ENCODE results near the gene PTPRD. TPM values are rescaled to one million over a fixed set of nuclear protein-coding genes. Genes with fewer than 3 reads are reported as not detected.

The PTPRD gene
- total RNA-seq, 1 experiment from 2014 or later, result 0.02 TPM

GRCh38 chr9:9122230-9122875, 1490.4 kb downstream of the PTPRD start:
- Histone ChIP-seq H3K27ac (ENCODE audit: low read depth, low read length) (no peak overlapping the region), H3K4me2 (ENCODE audit: low read length) (no peak overlapping the region)

GRCh38 chr9:9117866-9118265, 1494.9 kb downstream of the PTPRD start:
- Histone ChIP-seq H3K36me3 (ENCODE audit: control insufficient read depth in 1 of 2, insufficient read depth in 2 of 2, low read length in 2 of 2) (no peaks in the 10 kb centered on the region), H2AFZ (ENCODE audit: low read depth, low read length, poor library complexity, severe bottlenecking) (no peak overlapping the region), H3K27me3 (ENCODE audit: insufficient read depth, low read length) (no peaks in the 10 kb centered on the region), H3K4me2 (ENCODE audit: low read length) (no peak overlapping the region), H3K9ac (ENCODE audit: low read length) (no peak overlapping the region), H4K20me1 (ENCODE audit: insufficient read depth) (no peaks in the 10 kb centered on the region), H3K9me2 (ENCODE audit: insufficient read depth) (no peaks in the 10 kb centered on the region), H3K79me2 (ENCODE audit: insufficient read depth, low read length) (no peaks in the 10 kb centered on the region), H3K9me3 (ENCODE audit: control insufficient read depth in 1 of 2, insufficient read depth in 1 of 2, low read depth in 1 of 2, low read length in 2 of 2) (peaks cover 20 to 23% of the 10 kb centered on the region in 2 experiments; a peak in 2 of 4 replicates), H3K27ac (ENCODE audit: low read depth, low read length) (no peak overlapping the region), H3K4me1 (ENCODE audit: control insufficient read depth in 1 of 2, insufficient read depth in 2 of 2, low read length in 2 of 2) (no peaks in the 10 kb centered on the region), H3K4me3 (replicated peaks in 1 of 2; ENCODE audit: low read depth in 1 of 2, low read length in 2 of 2) (no peak overlapping the region)
- ChIA-PET RAD21 (ENCODE audit: low non-redundant PET in 1 of 2, low total read pairs in 2 of 2, uncharacterized antibody in 2 of 2, unreplicated experiment in 2 of 2) (no interaction called here), POLR2A (no interaction called here), CTCF (no interaction called here)
- ATAC-seq (no peak), DNase-seq (ENCODE audit: low read depth, low spot score) (no peak)
- intact Hi-C loops (cut with micrococcal nuclease), result no loop called here
- TF ChIP-seq SP1 (IDR thresholded peaks at IDR 0.05; ENCODE audit: low read depth) (no peak), POLR2A (IDR thresholded peaks at IDR 0.05; ENCODE audit: borderline replicate concordance, extremely low read depth, insufficient read depth, insufficient read length) (no peak), SRF (IDR thresholded peaks at IDR 0.05; ENCODE audit: low read depth) (no peak), EZH2 (IDR thresholded peaks at IDR 0.05) (no peak), ELF1 (IDR thresholded peaks at IDR 0.05; ENCODE audit: borderline replicate concordance, low read depth) (no peak), ZNF274 (IDR thresholded peaks at IDR 0.05; ENCODE audit: low read depth, low read length) (no peak), JUND (IDR thresholded peaks at IDR 0.05) (no peak), ZFX (IDR thresholded peaks at IDR 0.05) (no peak), EZH2phosphoT487 (IDR thresholded peaks at IDR 0.05; ENCODE audit: borderline replicate concordance) (no peak), CBX3 (IDR thresholded peaks at IDR 0.05; ENCODE audit: low read depth) (no peak), MAX (IDR thresholded peaks at IDR 0.05) (no peak), ATF3 (IDR thresholded peaks at IDR 0.05) (no peak), SIN3A (IDR thresholded peaks at IDR 0.05; ENCODE audit: low read depth) (no peak), CEBPB (IDR thresholded peaks at IDR 0.05; ENCODE audit: low read depth) (no peak), EGR1 (IDR thresholded peaks at IDR 0.05; ENCODE audit: low read depth) (no peak), RAD21 (IDR thresholded peaks at IDR 0.05; ENCODE audit: low read depth) (no peak), POLR2AphosphoS5 (IDR thresholded peaks at IDR 0.05; ENCODE audit: low read depth, low read length) (no peak), TCF7L2 (IDR thresholded peaks at IDR 0.05; ENCODE audit: borderline replicate concordance, extremely low read depth, insufficient read depth, insufficient read length) (no peak), ZBTB33 (IDR thresholded peaks at IDR 0.05; ENCODE audit: extremely low read depth, insufficient replicate concordance, low read length) (no peak), FOSL1 (IDR thresholded peaks at IDR 0.05; ENCODE audit: low read depth) (no peak)
- no TSS peak for BruUV-seq (replicated peaks)

More at GRCh38 chr9:9122230-9122875, 1490.4 kb downstream of the PTPRD start:
- BruUV-seq (replicated peaks), result no TSS peak
- RAD21 ChIA-PET (ENCODE audit: low non-redundant PET in 1 of 2, low total read pairs in 2 of 2, uncharacterized antibody in 2 of 2, unreplicated experiment in 2 of 2), result no interaction called here
- H3K9me2 ChIP-seq (ENCODE audit: insufficient read depth), result no peaks in the 10 kb centered on the region
- no peaks in the 10 kb centered on the region for H4K20me1 ChIP-seq (ENCODE audit: insufficient read depth)
- TF ChIP-seq ZFX (IDR thresholded peaks at IDR 0.05), result no peak
- no peak for TF ChIP-seq POLR2AphosphoS5 (IDR thresholded peaks at IDR 0.05; ENCODE audit: low read depth, low read length)
- TF ChIP-seq ELF1 (IDR thresholded peaks at IDR 0.05; ENCODE audit: borderline replicate concordance, low read depth), result no peak
- no peak for TF ChIP-seq EZH2 (IDR thresholded peaks at IDR 0.05)
- TF ChIP-seq SP1 (IDR thresholded peaks at IDR 0.05; ENCODE audit: low read depth), result no peak
- TF ChIP-seq JUND (IDR thresholded peaks at IDR 0.05), result no peak
- no peak for TF ChIP-seq EGR1 (IDR thresholded peaks at IDR 0.05; ENCODE audit: low read depth)
- POLR2A ChIA-PET, result no interaction called here
- CTCF ChIA-PET, result no interaction called here
- H3K27me3 ChIP-seq (ENCODE audit: insufficient read depth, low read length), result no peaks in the 10 kb centered on the region
- H3K9me3 ChIP-seq (ENCODE audit: control insufficient read depth in 1 of 2, insufficient read depth in 1 of 2, low read depth in 1 of 2, low read length in 2 of 2), result peaks cover 27 to 28% of the 10 kb centered on the region in 2 experiments; a peak in 2 of 4 replicates
- H3K36me3 ChIP-seq (ENCODE audit: control insufficient read depth in 1 of 2, insufficient read depth in 2 of 2, low read length in 2 of 2), result no peaks in the 10 kb centered on the region
- intact Hi-C loops (cut with micrococcal nuclease), result no loop called here
- H3K79me2 ChIP-seq (ENCODE audit: insufficient read depth, low read length), result no peaks in the 10 kb centered on the region
- no peak overlapping the region for H2AFZ ChIP-seq (ENCODE audit: low read depth, low read length, poor library complexity, severe bottlenecking)
- no peak overlapping the region for H3K4me3 ChIP-seq (replicated peaks in 1 of 2; ENCODE audit: low read depth in 1 of 2, low read length in 2 of 2)
- DNase-seq (ENCODE audit: low read depth, low spot score) (no peak), ATAC-seq (no peak)
- H3K9ac ChIP-seq (ENCODE audit: low read length), result no peak overlapping the region
- no peaks in the 10 kb centered on the region for H3K4me1 ChIP-seq (ENCODE audit: control insufficient read depth in 1 of 2, insufficient read depth in 2 of 2, low read length in 2 of 2)
